GM12878 (cell line): Measurements from ENCODE around the gene ARHGAP44.

ENCODE experiments used
- BRCA1 ChIP-seq: IDR thresholded peaks from 2 replicates; pipeline ENCODE4 v1.6.1; 2011; ENCODE audit warnings: low read depth, low read length, improper control_type of control experiment
- EP300 ChIP-seq, 2 experiments: fragments of 150-350 bp in 1 of 2; IDR thresholded peaks; 2 replicates each; pipeline ENCODE4 v1.6.1; 2011 to 2012; ENCODE audit warnings: low read depth in 2 of 2, low read length in 2 of 2, borderline replicate concordance in 1 of 2, improper control_type of control experiment in 1 of 2, inconsistent platforms in 1 of 2; ENCODE audit not compliant: control insufficient read depth in 1 of 2
- EZH2 ChIP-seq: IDR thresholded peaks from 2 replicates; pipeline ENCODE4 v1.6.1; 2012; ENCODE audit warnings: low read depth, mild to moderate bottlenecking, control low read depth, inconsistent platforms, low read length, borderline replicate concordance; ENCODE audit not compliant: control insufficient read depth
- FOXM1 ChIP-seq: IDR thresholded peaks from 2 replicates; pipeline ENCODE4 v1.6.1; 2012; ENCODE audit warnings: low read depth, mild to moderate bottlenecking, inconsistent platforms, low read length, moderate library complexity
- MAX ChIP-seq: IDR thresholded peaks from 2 replicates; pipeline ENCODE4 v1.6.1; 2012; ENCODE audit warnings: low read depth, low read length, improper control_type of control experiment
- POLR2A ChIP-seq: IDR thresholded peaks from 2 replicates; pipeline ENCODE4 v1.6.1; 2011; ENCODE audit warnings: low read depth, mild to moderate bottlenecking, low read length
- RAD21 ChIP-seq: IDR thresholded peaks from 2 replicates; pipeline ENCODE4 v1.6.1; 2011; ENCODE audit warnings: mild to moderate bottlenecking, low read depth, low read length, moderate library complexity; ENCODE audit not compliant: insufficient read depth
- SIN3A ChIP-seq: IDR thresholded peaks from 2 replicates; pipeline ENCODE4 v1.6.1; 2012; ENCODE audit warnings: low read depth, low read length, improper control_type of control experiment

GRCh38 chr17:12909046-12909445, 119.7 kb downstream of the ARHGAP44 start:
- TF ChIP-seq EZH2: no peak
- no peak for TF ChIP-seq FOXM1
- TF ChIP-seq MAX: no peak
- TF ChIP-seq RAD21: no peak
- TF ChIP-seq SIN3A: no peak
- TF ChIP-seq POLR2A: no peak
- no peak for TF ChIP-seq BRCA1
- no peak for TF ChIP-seq EP300 (IDR thresholded peaks at IDR 0.05; ENCODE audit: borderline replicate concordance in 1 of 2, control insufficient read depth in 1 of 2, low read depth in 2 of 2, low read length in 2 of 2)
